K562 (cell line): ENCODE results near the gene FILIP1L.

Experiments
- BHLHE40 ChIP-seq: IDR thresholded peaks from 2 replicates; pipeline ENCODE4 v1.6.1; 2011; ENCODE audit warnings: low read length, improper control_type of control experiment
- CTCF ChIP-seq, 3 experiments: IDR thresholded peaks in 2 of 3; conservative IDR thresholded peaks in 1 of 3; 2 replicates each; pipeline ENCODE4 v1.5.1; 2011 to 2012; ENCODE audit warnings: low read length in 3 of 3, mild to moderate bottlenecking in 3 of 3, control low read depth in 2 of 3, improper control_type of control experiment in 1 of 3, inconsistent platforms in 1 of 3, low read depth in 1 of 3, mixed read lengths in 1 of 3, moderate library complexity in 1 of 3; ENCODE audit not compliant: insufficient read depth in 2 of 3
- ELF4 ChIP-seq: fragments of 450-650 bp; formaldehyde crosslinking; IDR thresholded peaks from 2 replicates; pipeline ENCODE4 v1.4.0; 2022; ENCODE audit warnings: missing genetic modification characterization
- ESRRA ChIP-seq: fragments of 450-650 bp; IDR thresholded peaks from 2 replicates; pipeline ENCODE4 v1.6.1; 2014; ENCODE audit warnings: low read depth, mild to moderate bottlenecking, moderate library complexity, borderline replicate concordance
- KLF16 ChIP-seq: IDR thresholded peaks from 2 replicates; pipeline ENCODE4 v1.6.1; 2016; ENCODE audit warnings: antibody characterized with exemption
- NFATC3 ChIP-seq: fragments of 450-650 bp; IDR thresholded peaks from 2 replicates; pipeline ENCODE4 v1.6.1; 2017; ENCODE audit warnings: mild to moderate bottlenecking
- POLR2A ChIP-seq: fragments of 450-650 bp; conservative IDR thresholded peaks from 2 replicates; pipeline ENCODE4 v1.6.1; 2016
- POLR2AphosphoS5 ChIP-seq: IDR thresholded peaks from 2 replicates; pipeline ENCODE4 v1.6.1; 2011; ENCODE audit warnings: mild to moderate bottlenecking, low read depth, low read length, moderate library complexity; ENCODE audit not compliant: control insufficient read depth, insufficient read depth
- SMARCA5 ChIP-seq: fragments of 450-650 bp; IDR thresholded peaks from 2 replicates; pipeline ENCODE4 v1.6.1; 2016
- SOX6 ChIP-seq: fragments of 450-650 bp; IDR thresholded peaks from 2 replicates; pipeline ENCODE4 v1.6.1; 2014; ENCODE audit warnings: mild to moderate bottlenecking
- ZNF232 ChIP-seq: sonication (generic); formaldehyde crosslinking; IDR thresholded peaks from 2 replicates; pipeline ENCODE4 v1.8.0; 2022; ENCODE audit warnings: mild to moderate bottlenecking, missing genetic modification reagents
- ZNF324 ChIP-seq: fragments of 250-450 bp; sonication (Bioruptor Pico); IDR thresholded peaks from 2 replicates; pipeline ENCODE4 v1.4.0; 2020; ENCODE audit warnings: mild to moderate bottlenecking
- ZNF668 ChIP-seq: fragments of 250-450 bp; sonication (Bioruptor Pico); IDR thresholded peaks from 2 replicates; pipeline ENCODE4 v1.8.0; 2022; ENCODE audit warnings: mild to moderate bottlenecking, inconsistent platforms
- TF ChIP-seq, protein P1 (sequence below): sonication (generic); formaldehyde crosslinking; IDR thresholded peaks from 2 replicates; pipeline ENCODE4 v1.8.1; 2023; ENCODE audit warnings: mild to moderate bottlenecking, missing genetic modification reagents

- TF ChIP-seq, protein P1, sequence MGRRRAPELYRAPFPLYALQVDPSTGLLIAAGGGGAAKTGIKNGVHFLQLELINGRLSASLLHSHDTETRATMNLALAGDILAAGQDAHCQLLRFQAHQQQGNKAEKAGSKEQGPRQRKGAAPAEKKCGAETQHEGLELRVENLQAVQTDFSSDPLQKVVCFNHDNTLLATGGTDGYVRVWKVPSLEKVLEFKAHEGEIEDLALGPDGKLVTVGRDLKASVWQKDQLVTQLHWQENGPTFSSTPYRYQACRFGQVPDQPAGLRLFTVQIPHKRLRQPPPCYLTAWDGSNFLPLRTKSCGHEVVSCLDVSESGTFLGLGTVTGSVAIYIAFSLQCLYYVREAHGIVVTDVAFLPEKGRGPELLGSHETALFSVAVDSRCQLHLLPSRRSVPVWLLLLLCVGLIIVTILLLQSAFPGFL, result no peak
- TF ChIP-seq CTCF (IDR thresholded peaks at IDR 0.05 in 2 of 3, conservative IDR thresholded peaks at IDR 0.05 in 1 of 3; ENCODE audit: insufficient read depth in 2 of 3, low read depth in 1 of 3, low read length in 3 of 3) (no peak), POLR2A (no peak), ZNF324 (no peak), KLF16 (no peak), POLR2AphosphoS5 (no peak), ZNF668 (CRISPR knock-in tag) (no peak), ESRRA (no peak), SOX6 (no peak), NFATC3 (no peak), SMARCA5 (no peak), BHLHE40 (no peak), ELF4 (CRISPR knock-in tag) (no peak), ZNF232 (CRISPR knock-in tag) (no peak)
These were observed 268.3 kb downstream of the FILIP1L start for GRCh38 chr3:99845999-99846398.
